BJ (cell line): ENCODE data around the gene USH1C. TPM values are rescaled to one million over a fixed set of nuclear protein-coding genes. Genes with fewer than 3 reads are reported as not detected.

Experiments used
- CTCF ChIA-PET: fragments of 350-600 bp; formaldehyde crosslinking; extraction: SDS; loops from one replicate; lab custom pipeline; 2021; ENCODE audit warnings: antibody characterized with exemption, inconsistent platforms; lab: Yijun Ruan, JAX
- POLR2A ChIA-PET: fragments of 300-600 bp; sonication (Branson Sonifier 250); formaldehyde crosslinking; extraction: SDS; loops from one replicate; lab custom pipeline; 2021; ENCODE audit warnings: antibody characterized with exemption; lab: Charles Lee
- DNase-seq: peaks from one replicate; pipeline ENCODE4 v3.0.0-alpha.2; 2011; ENCODE audit warnings: low read depth
- H3K27me3 ChIP-seq: 2 replicates; pipeline ENCODE4 v1.6.0; 2011; ENCODE audit warnings: low read length; ENCODE audit not compliant: control insufficient read depth, insufficient read depth
- H3K36me3 ChIP-seq: 2 replicates; pipeline ENCODE4 v1.5.1; 2011; ENCODE audit warnings: low read length; ENCODE audit not compliant: control insufficient read depth, insufficient read depth
- H3K4me3 ChIP-seq: 2 replicates; pipeline ENCODE4 v1.5.1; 2011; ENCODE audit warnings: low read depth, mild to moderate bottlenecking, control low read depth, low read length
- polyA plus RNA-seq: library from polyadenylated mRNA; depleted of rRNA; stranded (reverse); fragments of >200 nt; gene quantifications from 2 replicates; pipeline ENCODE4 v1.2.3, GENCODE V29; 2011
- TF ChIP-seq, protein P1 (sequence below): IDR thresholded peaks from 2 replicates; pipeline ENCODE4 v1.5.1; 2011; ENCODE audit warnings: low read depth, mild to moderate bottlenecking, control low read depth, inconsistent platforms, low read length, moderate library complexity; ENCODE audit not compliant: insufficient read depth

Gene USH1C
- polyA plus RNA-seq, 1 experiment: not detected

DNA sequence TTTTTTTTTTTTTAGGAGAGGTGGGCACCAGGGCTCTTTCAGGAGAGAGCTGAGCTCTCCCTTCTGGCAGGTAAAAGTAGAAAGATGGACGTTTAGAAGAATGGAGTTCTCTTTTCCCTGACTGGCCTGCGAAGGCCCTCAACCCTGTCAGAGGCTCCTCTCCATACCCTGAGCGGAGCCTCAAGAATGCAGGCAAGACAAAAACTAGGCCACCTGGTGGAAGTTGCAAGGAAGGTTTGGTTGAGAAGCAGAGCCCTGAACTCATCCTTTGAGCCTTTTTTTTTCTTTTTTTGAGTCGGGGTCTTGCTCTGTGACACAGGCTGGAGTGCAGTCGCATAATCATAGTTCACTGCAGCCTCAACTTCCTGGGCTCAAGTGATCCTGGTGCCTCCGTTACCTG, 4.2 kb upstream of the USH1C start:
- CTCF ChIA-PET: interaction anchor here (0.8 kb wide), 1 partner anchor 21 kb away, joined by 5 read pairs; no protein-coding TSS in a partner anchor
- POLR2A ChIA-PET: no interaction called here
- Histone ChIP-seq H3K4me3 (no peak overlapping the region), H3K27me3 (peaks cover 2% of the 10 kb centered on the region), H3K36me3 (no peaks in the 10 kb centered on the region)
- TF ChIP-seq, protein P1, sequence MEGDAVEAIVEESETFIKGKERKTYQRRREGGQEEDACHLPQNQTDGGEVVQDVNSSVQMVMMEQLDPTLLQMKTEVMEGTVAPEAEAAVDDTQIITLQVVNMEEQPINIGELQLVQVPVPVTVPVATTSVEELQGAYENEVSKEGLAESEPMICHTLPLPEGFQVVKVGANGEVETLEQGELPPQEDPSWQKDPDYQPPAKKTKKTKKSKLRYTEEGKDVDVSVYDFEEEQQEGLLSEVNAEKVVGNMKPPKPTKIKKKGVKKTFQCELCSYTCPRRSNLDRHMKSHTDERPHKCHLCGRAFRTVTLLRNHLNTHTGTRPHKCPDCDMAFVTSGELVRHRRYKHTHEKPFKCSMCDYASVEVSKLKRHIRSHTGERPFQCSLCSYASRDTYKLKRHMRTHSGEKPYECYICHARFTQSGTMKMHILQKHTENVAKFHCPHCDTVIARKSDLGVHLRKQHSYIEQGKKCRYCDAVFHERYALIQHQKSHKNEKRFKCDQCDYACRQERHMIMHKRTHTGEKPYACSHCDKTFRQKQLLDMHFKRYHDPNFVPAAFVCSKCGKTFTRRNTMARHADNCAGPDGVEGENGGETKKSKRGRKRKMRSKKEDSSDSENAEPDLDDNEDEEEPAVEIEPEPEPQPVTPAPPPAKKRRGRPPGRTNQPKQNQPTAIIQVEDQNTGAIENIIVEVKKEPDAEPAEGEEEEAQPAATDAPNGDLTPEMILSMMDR: no peak
- DNase-seq: no peak

DNA sequence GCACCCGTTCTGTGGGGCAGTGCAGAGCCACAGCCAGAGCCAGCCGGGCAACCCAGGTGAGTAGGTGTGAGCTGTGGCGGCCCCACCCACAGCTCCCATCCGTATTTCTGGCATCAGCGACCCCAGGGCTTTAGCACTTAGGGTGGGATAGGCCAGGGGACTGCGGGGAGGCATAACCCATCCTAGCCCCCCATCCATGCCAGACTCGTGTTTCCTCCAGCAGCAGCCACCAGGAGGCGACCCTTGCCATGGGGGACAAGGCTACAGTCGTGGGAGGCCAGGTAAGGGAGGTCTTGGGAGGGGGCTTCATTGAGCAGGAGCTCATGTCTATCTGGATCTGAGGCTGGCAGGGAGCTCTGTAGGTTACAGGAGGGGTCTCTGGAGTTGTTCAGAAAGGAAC, 3.7 kb upstream of the USH1C start:
- Histone ChIP-seq H3K36me3 (no peaks in the 10 kb centered on the region), H3K27me3 (peaks cover 2% of the 10 kb centered on the region), H3K4me3 (no peak overlapping the region)
- no peak for DNase-seq
- CTCF ChIA-PET: no interaction called here
- POLR2A ChIA-PET: no interaction called here
- TF ChIP-seq, protein P1: no peak

DNA sequence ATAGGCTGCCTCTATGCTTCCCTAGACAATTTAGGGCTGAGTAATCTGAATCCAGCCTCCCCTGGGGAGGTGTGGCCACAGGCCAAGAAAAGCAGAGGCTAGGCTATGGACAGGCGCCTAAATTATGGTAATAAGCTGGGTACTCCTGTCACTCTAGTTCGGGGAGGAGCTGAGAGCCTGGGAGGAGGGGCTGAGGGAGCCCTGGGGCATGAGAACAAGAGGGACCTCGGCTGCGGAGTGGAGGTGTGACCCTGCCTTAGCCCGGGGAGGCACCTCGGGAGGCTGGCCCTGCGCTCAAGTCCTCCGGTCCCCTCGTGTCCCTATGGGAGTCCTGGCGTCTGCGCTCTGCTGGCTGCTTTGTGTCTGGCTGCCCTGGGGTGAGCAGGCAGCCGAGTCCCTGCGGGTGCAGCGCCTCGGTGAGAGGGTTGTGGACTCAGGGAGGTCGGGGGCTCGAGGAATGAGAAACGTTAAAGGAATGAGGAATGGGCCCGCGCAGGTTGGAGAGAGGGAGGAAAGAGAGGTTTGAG, 2.9 kb upstream of the USH1C start, which contains the start of gene OTOG:
Gene OTOG, plus strand, starts transcription at position 209 of the 527 bp plus-strand sequence. Its CDS starts 114 bp downstream, at position 323.
- ChIA-PET CTCF (no interaction called here), POLR2A (no interaction called here)
- Histone ChIP-seq H3K27me3 (peaks cover 7% of the 10 kb centered on the region), H3K4me3 (no peak within 1 kb of the TSS), H3K36me3 (no peaks in the 10 kb centered on the region)
- no peak for DNase-seq
- TF ChIP-seq, protein P1: no peak

DNA sequence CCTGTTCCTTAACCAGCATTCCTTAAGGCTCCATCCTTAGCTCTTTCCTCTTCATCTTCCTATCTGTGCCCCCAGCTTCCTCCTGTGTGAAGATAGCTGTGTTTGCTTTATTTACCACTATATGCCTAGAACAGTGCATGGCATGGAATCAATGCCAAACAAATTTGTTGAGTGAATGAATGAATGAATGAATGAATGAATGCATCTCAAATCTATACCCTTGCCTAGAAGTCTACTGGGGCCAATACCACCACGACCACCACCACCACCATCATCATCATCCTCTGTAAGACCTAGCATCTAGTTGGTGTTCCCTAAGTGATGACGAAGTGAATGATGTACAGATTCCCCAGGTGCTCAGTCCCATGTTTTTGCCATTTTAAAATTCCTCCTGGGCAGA, 2.0 kb upstream of the USH1C start:
- TF ChIP-seq, protein P1: no peak
- POLR2A ChIA-PET: no interaction called here
- H3K36me3 ChIP-seq: no peaks in the 10 kb centered on the region
- no peak overlapping the region for H3K4me3 ChIP-seq
- peaks cover 7% of the 10 kb centered on the region for H3K27me3 ChIP-seq
- DNase-seq: no peak
- CTCF ChIA-PET: interaction anchor here (0.6 kb wide), 1 partner anchor 114 kb away, joined by 4 read pairs; no protein-coding TSS in a partner anchor

DNA sequence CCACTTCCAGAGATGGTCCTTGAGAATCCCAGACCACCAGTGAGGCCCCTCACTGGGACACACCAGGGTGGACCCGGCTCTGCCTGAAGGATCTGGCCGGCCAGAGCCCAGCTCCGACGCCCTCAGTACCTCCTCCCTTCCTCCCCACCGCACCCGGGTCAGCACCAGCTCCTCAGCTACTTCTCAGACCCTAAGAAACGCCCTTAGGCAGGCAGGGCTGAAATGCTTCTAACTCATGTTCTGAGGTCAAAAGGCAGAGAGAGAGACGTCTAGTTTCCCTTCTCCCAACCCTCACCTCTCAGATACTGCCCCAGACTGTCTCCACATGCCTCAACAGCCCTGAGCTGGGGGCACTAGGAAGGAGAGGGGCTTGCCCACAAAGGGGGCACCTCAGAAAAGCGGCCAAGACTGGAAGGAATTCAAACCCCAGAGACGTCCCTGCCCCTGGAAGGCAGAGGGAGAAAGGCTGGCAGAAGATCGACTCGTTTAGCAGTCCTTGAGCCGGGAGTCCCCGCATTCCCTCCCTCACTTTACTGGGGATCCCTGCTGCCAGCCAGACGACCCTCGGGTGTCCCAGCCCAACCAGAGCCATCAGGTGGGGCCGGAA, 539 bp downstream of the USH1C start:
- TF ChIP-seq, protein P1: no peak
- no peaks in the 10 kb centered on the region for H3K36me3 ChIP-seq
- peaks cover 7% of the 10 kb centered on the region for H3K27me3 ChIP-seq
- H3K4me3 ChIP-seq: no peak overlapping the region
- POLR2A ChIA-PET: no interaction called here
- CTCF ChIA-PET: interaction anchor here (1.7 to 2.0 kb wide), 2 partner anchors 15 to 160 kb away, joined by 5 read pairs; no protein-coding TSS in a partner anchor
- no peak for DNase-seq
